Activated T-cell treated with anti-CD3 and anti-CD28 coated beads for 24 hours (primary cell): ENCODE data around the gene SV2C.

Experiments used
- DNase-seq: peaks from one replicate; pipeline ENCODE4 v3.0.0-alpha.2; 2020; ENCODE audit warnings: low read depth

SV2C gene

DNA sequence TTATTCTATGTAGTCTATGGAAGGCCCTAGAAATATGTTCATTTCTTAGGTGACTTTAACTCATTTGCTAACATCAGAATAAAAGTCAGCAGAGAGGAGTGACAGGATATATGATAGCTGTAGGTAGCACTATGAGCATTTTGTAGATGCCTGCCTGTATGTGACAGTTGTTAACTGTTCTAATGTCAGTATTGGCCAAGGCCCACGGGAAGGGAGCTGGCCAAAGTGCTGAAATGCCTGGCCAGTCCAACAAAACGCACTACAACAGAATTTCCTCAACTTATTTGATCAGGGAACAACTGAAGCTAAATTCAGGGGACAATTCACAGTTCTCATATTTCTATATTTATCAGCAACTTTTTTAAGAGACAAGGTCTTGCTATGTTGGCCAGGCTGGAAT lies 20.8 kb downstream of the SV2C start:
- DNase-seq: no peak

- no peak for DNase-seq
Measured at GRCh38 chr5:76106149-76106548, 23.0 kb downstream of the SV2C start.

GRCh38 chr5:76111477-76112174 lies 28.4 kb downstream of the SV2C start:
- no peak for DNase-seq

- DNase-seq: no peak
Measured at GRCh38 chr5:76113103-76113502, 29.9 kb downstream of the SV2C start.

GRCh38 chr5:76114179-76114851 lies 31.1 kb downstream of the SV2C start:
- DNase-seq: no peak

GRCh38 chr5:76125346-76125745 lies 42.2 kb downstream of the SV2C start:
- no peak for DNase-seq

GRCh38 chr5:76125888-76126287 lies 42.7 kb downstream of the SV2C start:
- DNase-seq: no peak

DNA sequence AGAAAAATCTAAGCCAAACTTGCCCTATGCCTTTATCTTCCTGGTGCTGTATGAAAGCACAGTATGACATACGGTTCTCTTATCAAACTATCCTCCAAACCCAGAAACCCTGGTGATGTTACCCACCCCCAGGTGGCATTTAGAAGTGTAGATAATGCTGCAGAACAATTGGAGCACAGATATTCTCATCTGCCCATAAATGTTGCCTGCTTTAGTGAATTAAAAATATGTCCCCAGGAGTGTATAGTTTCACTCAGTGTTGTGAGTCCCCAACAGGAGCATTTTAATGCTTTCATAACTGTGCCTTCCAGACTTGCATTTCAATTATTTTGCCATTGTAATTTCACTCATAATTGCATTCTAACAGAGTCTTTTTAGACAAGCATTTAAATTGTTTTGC lies 50.8 kb downstream of the SV2C start:
- DNase-seq: no peak

- no peak for DNase-seq
Measured at GRCh38 chr5:76134646-76135045, 51.5 kb downstream of the SV2C start.

DNA sequence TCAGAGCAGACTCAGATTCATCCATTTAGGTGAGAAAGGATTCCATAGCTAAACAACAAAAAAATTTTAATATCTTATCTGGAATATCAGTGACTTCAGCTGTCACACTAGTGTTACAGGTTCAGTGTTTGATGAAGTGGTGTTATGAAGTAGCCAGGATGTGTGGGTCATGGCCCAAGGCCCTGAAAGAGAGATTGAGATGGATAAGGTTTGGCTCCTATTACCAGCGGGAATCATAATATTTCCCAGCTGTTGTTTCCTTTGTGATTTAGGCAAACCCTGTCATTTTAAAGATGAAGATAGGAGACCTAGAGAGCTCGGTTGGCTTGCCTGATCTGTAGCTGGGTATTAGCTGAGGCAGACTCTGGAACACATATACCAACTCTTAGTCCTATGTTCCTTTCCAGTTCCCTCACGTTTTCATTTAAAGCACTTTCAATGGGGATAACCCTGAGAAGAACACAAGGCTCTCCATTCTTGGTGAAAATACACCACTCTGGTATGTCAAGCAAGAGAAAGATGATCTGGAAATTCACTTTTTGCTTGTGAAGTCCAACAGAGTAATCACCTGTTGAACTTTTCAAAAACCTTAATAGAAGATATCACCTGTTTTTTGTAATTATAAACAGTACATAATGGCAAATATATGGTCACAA lies 54.8 kb downstream of the SV2C start:
- DNase-seq: no peak

DNA sequence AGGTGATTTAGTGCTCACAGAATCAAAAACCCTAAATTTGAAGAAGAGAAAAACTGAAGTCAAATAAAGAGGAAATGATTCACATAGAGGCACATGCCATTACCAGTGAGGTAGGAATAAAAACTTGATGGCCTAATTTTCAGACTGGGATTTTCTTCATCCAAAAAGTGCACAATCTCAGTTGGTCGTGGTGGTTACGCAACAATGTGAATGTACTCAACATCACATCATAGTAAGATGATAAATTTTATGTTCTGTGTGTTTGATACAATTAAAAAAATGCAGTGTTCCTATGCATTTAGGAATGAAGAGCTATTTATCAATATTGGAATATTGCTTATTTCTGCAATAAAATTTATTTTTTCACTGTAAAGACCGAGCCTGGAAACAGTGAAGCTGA lies 60.7 kb downstream of the SV2C start:
- no peak for DNase-seq

GRCh38 chr5:76144513-76145274 lies 61.5 kb downstream of the SV2C start:
- DNase-seq: no peak

DNA sequence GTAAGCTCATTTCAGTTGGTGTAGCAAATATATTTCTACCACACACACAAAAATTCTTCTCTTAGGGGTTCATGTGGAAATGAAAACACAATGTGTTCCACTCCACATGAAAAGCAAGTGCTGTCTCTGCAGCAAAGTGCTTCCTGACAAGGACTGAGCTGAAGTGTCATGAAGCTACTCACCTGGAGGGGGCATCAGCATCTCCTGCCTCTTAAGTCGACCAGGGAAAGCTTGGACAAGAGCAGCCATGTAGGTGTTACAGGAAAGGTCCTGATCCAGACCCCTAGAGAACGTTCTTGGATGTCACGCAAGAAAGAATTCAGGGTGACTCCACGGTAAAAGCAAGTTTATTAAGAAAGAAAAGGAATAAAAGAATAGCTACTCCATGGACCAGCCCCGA lies 62.8 kb downstream of the SV2C start:
- no peak for DNase-seq

- no peak for DNase-seq
Measured at GRCh38 chr5:76149636-76150035, 66.5 kb downstream of the SV2C start.

- no peak for DNase-seq
Measured at GRCh38 chr5:76152161-76152560, 69.0 kb downstream of the SV2C start.

DNA sequence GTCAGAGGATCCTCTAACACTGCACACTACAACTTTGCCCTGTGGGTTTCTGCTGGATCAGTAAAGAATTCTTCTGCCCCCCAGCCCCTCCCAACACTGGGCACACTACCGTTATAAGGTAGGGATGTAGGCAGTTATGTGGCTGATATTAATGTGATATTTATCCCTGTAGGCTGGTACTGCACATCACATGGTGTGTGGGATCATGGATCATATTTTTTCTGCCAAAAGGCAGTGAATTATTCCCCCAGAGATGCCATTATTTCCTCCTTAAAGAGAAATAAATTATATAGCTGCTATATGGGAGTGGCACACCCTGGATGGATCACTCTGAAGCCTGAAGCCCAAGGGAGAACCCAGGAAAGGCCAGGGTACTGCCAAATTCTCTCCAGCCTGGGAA lies 69.5 kb downstream of the SV2C start:
- DNase-seq: no peak

- no peak for DNase-seq
Measured at GRCh38 chr5:76153271-76153670, 70.1 kb downstream of the SV2C start.

DNA sequence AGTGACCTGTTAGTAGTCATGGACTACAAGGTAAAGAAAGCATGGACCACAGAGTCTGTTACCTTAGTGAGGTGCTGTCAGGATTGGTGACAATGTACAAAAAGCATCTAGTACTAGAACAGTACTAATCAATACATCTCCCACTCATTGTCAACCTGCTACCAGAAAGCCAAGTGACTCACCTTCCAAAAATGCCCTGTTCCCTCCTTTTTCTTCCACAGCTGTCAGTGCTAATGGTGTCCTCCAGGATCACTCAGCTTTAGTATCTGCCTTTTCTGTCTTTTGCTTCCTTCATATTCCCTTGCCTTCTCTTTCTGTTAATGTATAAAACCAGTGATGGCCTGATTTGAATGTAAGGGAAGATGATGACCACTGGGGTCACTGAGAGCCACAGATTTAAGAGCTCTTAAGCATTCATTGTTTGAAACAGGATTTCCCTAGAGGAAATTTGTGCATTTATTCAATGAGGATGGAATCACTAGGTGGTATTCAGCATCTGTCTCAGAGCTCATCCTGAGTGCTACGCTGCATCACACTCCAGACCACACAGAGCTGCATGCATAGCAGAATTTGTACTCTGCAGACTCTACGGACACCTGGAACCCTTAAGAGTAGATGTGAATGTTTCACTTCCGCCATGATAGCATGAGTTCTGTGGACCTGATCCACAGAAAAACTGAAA lies 71.0 kb downstream of the SV2C start:
- DNase-seq: no peak

DNA sequence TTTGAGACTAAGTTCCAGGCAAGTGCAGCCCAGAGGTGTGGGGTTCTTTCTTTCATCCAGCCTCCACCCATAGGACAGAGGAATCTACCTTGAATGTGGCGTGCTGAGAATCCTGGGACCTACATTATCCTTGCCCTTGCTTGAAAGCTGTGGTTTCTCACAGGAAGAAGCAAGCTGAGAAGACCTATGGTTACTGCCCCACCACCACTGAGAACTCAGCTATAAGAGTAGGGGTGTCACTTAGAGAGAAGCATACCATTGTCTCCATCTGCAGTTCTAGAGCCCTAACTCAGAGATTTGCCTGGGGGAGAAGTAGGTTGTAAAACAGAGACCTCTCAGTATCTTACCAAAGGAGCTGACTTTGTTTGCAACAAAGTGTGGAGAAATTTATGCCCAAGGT lies 72.4 kb downstream of the SV2C start:
- no peak for DNase-seq

GRCh38 chr5:76162335-76162734 lies 79.2 kb downstream of the SV2C start:
- DNase-seq: no peak

DNA sequence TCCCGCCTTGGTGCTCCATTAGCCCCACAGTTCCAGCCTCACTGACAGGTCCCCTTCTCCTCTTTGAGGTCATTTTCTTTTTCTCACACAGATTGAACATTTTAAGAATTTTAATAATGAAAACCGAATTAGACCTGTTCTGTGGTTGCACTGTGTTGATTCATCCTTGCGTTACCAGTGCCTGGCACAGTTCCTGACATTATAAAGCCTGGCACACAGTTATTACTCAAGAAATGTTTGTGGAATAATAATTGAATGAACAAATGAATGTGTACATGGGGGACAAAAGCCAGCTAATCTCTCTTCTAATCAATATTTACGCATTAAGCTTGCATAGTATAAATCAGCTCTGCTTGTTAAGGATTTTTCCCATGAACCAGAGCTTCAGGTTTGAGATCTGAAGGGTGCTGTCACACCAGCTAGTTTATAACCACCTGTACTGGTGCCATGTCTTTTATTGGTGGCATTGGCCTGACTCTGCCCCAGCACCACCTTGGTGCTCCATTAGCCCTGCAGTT lies 80.0 kb downstream of the SV2C start:
- no peak for DNase-seq

DNA sequence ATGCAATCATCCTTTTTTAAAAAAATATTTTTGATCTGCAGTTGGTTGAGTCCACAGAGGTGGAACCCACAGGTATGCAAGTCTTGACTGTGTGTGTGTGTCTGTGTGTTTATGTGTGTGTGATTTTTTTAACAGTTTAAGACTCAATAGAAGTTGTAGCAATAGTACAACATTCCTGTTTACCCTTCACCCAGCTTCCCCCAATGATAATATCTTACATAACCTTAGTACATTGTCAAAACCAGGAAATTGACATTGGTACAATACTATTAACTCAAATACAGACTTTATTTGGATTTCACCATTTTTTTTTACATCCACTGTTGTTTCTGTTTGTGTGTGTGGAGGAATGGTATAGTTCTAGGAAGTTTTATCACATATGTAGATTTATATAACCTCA lies 81.8 kb downstream of the SV2C start:
- DNase-seq: no peak
